B cell (primary cell): ENCODE measurements around the gene THRB. TPM values are rescaled to one million over a fixed set of nuclear protein-coding genes. Genes with fewer than 3 reads are reported as not detected.

Source experiments
- ATAC-seq: fragments of 200-7000 bp; cut with Tn5 transposase; one replicate; pipeline ENCODE4 v1.10.0; 2021; ENCODE audit warnings: low read depth, mild to moderate bottlenecking, moderate number of reproducible peaks, moderate library complexity
- CTCF ChIA-PET: fragments of 350-600 bp; sonication (Branson Sonifier 250); formaldehyde crosslinking; loops from one replicate; lab custom pipeline; 2021; ENCODE audit warnings: antibody characterized with exemption, inconsistent platforms; lab: Charles Lee
- POLR2A ChIA-PET: fragments of 350-600 bp; sonication (Branson Sonifier 250); formaldehyde crosslinking; loops from one replicate; lab custom pipeline; 2021; ENCODE audit warnings: antibody characterized with exemption; lab: Charles Lee
- DNase-seq: peaks from one replicate; pipeline ENCODE4 v3.0.0; 2013
- H2AFZ ChIP-seq: 2 replicates; pipeline ENCODE4 v1.6.1; 2012; ENCODE audit warnings: mild to moderate bottlenecking, low read depth, low read length; ENCODE audit not compliant: insufficient read depth, poor library complexity, severe bottlenecking
- H3K27ac ChIP-seq, 2 donors: 1 replicate in 1 of 2; 2 replicates in 1 of 2; pipeline ENCODE4 v1.5.1; 2012 to 2013; ENCODE audit warnings: low read length in 2 of 2, mild to moderate bottlenecking in 2 of 2, moderate library complexity in 1 of 2
- H3K27me3 ChIP-seq, 4 experiments: fragments of 200-600 bp in 1 of 4; sonication (generic) in 1 of 4; replicated peaks in 1 of 4; 1 replicate in 2 of 4; 2 replicates in 2 of 4; pipeline versions ENCODE4 v1.6.1 to v1.7.0; 2013 to 2016; ENCODE audit warnings: low read length in 3 of 4, mild to moderate bottlenecking in 2 of 4, mixed read lengths in 1 of 4, moderate library complexity in 1 of 4; ENCODE audit not compliant: insufficient read depth in 4 of 4, control insufficient read depth in 3 of 4; ENCODE audit errors: control extremely low read depth in 1 of 4
- H3K36me3 ChIP-seq, 2 experiments: replicated peaks in 1 of 2; 1 replicate in 1 of 2; 2 replicates in 1 of 2; pipeline versions ENCODE4 v1.6.1 to v1.7.1; 2013; ENCODE audit warnings: low read length in 1 of 2; ENCODE audit not compliant: insufficient read depth in 2 of 2, control insufficient read depth in 1 of 2; ENCODE audit errors: control extremely low read depth in 1 of 2, extremely low read depth in 1 of 2
- H3K4me1 ChIP-seq, 2 donors: fragments of 200-600 bp in 1 of 2; sonication (generic) in 1 of 2; 1 replicate in 1 of 2; 2 replicates in 1 of 2; pipeline versions ENCODE4 v1.5.1 to v1.6.1; 2013 to 2017; ENCODE audit warnings: low read length in 2 of 2; ENCODE audit not compliant: control insufficient read depth in 2 of 2, insufficient read depth in 2 of 2
- H3K4me2 ChIP-seq: replicated peaks from 2 replicates; pipeline ENCODE3; 2012; ENCODE audit warnings: mild to moderate bottlenecking, low read depth, low read length; ENCODE audit not compliant: poor library complexity, severe bottlenecking
- H3K4me3 ChIP-seq, 5 experiments: fragments of 200-600 bp in 1 of 5; sonication (generic) in 1 of 5; 1 replicate in 3 of 5; 2 replicates in 2 of 5; pipeline versions ENCODE4 v1.5.1 to v1.7.0; 2011 to 2016; ENCODE audit warnings: low read length in 4 of 5, mild to moderate bottlenecking in 4 of 5, low read depth in 2 of 5, control low read depth in 1 of 5, moderate library complexity in 1 of 5; ENCODE audit not compliant: insufficient read depth in 1 of 5; ENCODE audit errors: control extremely low read depth in 1 of 5, extremely low read depth in 1 of 5
- H3K79me2 ChIP-seq: fragments of 200-600 bp; sonication (generic); one replicate; pipeline ENCODE4 v1.6.0; 2016; ENCODE audit warnings: low read length; ENCODE audit not compliant: control insufficient read depth, insufficient read depth
- H3K9ac ChIP-seq: fragments of 200-600 bp; sonication (generic); 2 replicates; pipeline ENCODE4 v1.6.1; 2017; ENCODE audit warnings: mild to moderate bottlenecking, low read length, moderate library complexity
- H3K9me3 ChIP-seq, 3 donors: one replicate each; pipeline versions ENCODE4 v1.6.1 to v1.7.1; 2013; ENCODE audit warnings: low read length in 2 of 3; ENCODE audit not compliant: control insufficient read depth in 2 of 3, insufficient read depth in 1 of 3; ENCODE audit errors: control extremely low read depth in 1 of 3
- H4K20me1 ChIP-seq: 2 replicates; pipeline ENCODE4 v1.6.0; 2012; ENCODE audit warnings: mild to moderate bottlenecking, low read length; ENCODE audit not compliant: insufficient read depth, control insufficient read depth, poor library complexity, severe bottlenecking
- H3K27ac Mint-ChIP-seq: one replicate; pipeline ENCODE4 v1.8.0; 2021; ENCODE audit warnings: mixed read lengths
- H3K27me3 Mint-ChIP-seq: one replicate; pipeline ENCODE4 v1.8.0; 2021; ENCODE audit warnings: mixed read lengths
- H3K4me1 Mint-ChIP-seq: one replicate; pipeline ENCODE4 v1.8.0; 2021; ENCODE audit warnings: mixed read lengths
- H3K4me3 Mint-ChIP-seq: one replicate; pipeline ENCODE4 v1.8.0; 2021; ENCODE audit warnings: mixed read lengths
- H3K9me3 Mint-ChIP-seq: one replicate; pipeline ENCODE4 v1.8.0; 2022; ENCODE audit warnings: mixed read lengths; ENCODE audit not compliant: insufficient read depth
- CTCF ChIP-seq: fragments of 200-600 bp; IDR thresholded peaks from one replicate; pipeline ENCODE4 v1.8.0; 2022; ENCODE audit warnings: antibody characterized with exemption, mild to moderate bottlenecking
- EZH2 ChIP-seq: IDR thresholded peaks from 2 replicates; pipeline ENCODE4 v1.6.1; 2012; ENCODE audit warnings: borderline replicate concordance, low read depth, mild to moderate bottlenecking, moderate library complexity, low read length; ENCODE audit not compliant: insufficient read depth, poor library complexity, severe bottlenecking
- WGBS: methylation state at CpG from one replicate; pipeline ENCODE4 v1.1.5; 2013; ENCODE audit warnings: missing lambda C conversion rate; ENCODE audit not compliant: insufficient coverage; 5-methylcytosine and 5-hydroxymethylcytosine counted together
- intact Hi-C: fragments of 100-400 bp; cut with micrococcal nuclease; formaldehyde crosslinking; loops from one replicate; pipeline ENCODE4 v1.10.0; 2022
- polyA plus RNA-seq: library from polyadenylated mRNA; depleted of rRNA; stranded (reverse); fragments of >200 nt; gene quantifications from 2 replicates; pipeline ENCODE4 v1.2.3, GENCODE V29; 2012
- total RNA-seq, 2 donors: library from RNA; stranded (reverse); fragments of 120-200 nt in 1 of 2; gene quantifications; 1 replicate in 1 of 2; 2 replicates in 1 of 2; pipeline versions ENCODE4 v1.2.3 to v1.2.4, GENCODE V29; 2013 to 2022

The THRB gene
- total and polyA plus RNA-seq, 2 donors (not counting 1 experiment from before 2014, with no cell fraction given), result 0.86 to 1.8 TPM

- H3K27me3 ChIP-seq, result no peaks in the 10 kb centered on the region
- H2AFZ ChIP-seq, result no peak overlapping the region
- H3K4me2 ChIP-seq, result no peak overlapping the region
- H3K79me2 ChIP-seq, result no peaks in the 10 kb centered on the region
- CTCF ChIA-PET, result no interaction called here
- no peaks in the 10 kb centered on the region for H3K4me1 ChIP-seq
- no peak overlapping the region for H3K27ac Mint-ChIP-seq
- H4K20me1 ChIP-seq, result no peaks in the 10 kb centered on the region
- DNase-seq, result no peak
- no peak overlapping the region for H3K9ac ChIP-seq
- H3K27ac ChIP-seq, result no peak overlapping the region
- H3K36me3 ChIP-seq, result no peaks in the 10 kb centered on the region
- H3K27me3 Mint-ChIP-seq, result no peaks in the 10 kb centered on the region
- no peak for TF ChIP-seq EZH2
- TF ChIP-seq CTCF, result no peak
- no peaks in the 10 kb centered on the region for H3K9me3 Mint-ChIP-seq
- no peak overlapping the region for H3K4me3 Mint-ChIP-seq
- no peak for ATAC-seq
- no peaks in the 10 kb centered on the region for H3K9me3 ChIP-seq
- no peaks in the 10 kb centered on the region for H3K4me1 Mint-ChIP-seq
- H3K4me3 ChIP-seq, result no peak overlapping the region
- POLR2A ChIA-PET, result no interaction called here
- intact Hi-C loops, result no loop called here
Measured at GRCh38 chr3:24310887-24311286, 183.8 kb downstream of the THRB start.

GRCh38 chr3:24306518-24306917 is 188.1 kb downstream of the THRB start:
- H3K4me3 ChIP-seq, result no peak overlapping the region
- no peak overlapping the region for H3K4me2 ChIP-seq
- H3K79me2 ChIP-seq, result no peaks in the 10 kb centered on the region
- no peaks in the 10 kb centered on the region for H4K20me1 ChIP-seq
- no peaks in the 10 kb centered on the region for H3K9me3 ChIP-seq
- ATAC-seq (no peak), DNase-seq (no peak)
- no peak overlapping the region for H3K27ac ChIP-seq
- Mint-ChIP-seq H3K4me1 (no peaks in the 10 kb centered on the region), H3K27ac (no peak overlapping the region), H3K9me3 (no peaks in the 10 kb centered on the region), H3K4me3 (no peak overlapping the region), H3K27me3 (no peaks in the 10 kb centered on the region)
- CTCF ChIA-PET, result no interaction called here
- no peaks in the 10 kb centered on the region for H3K36me3 ChIP-seq
- 83% methylated on average over 1 of the region's 3 CpGs for WGBS
- H3K27me3 ChIP-seq, result no peaks in the 10 kb centered on the region
- H3K4me1 ChIP-seq, result no peaks in the 10 kb centered on the region
- TF ChIP-seq CTCF, result no peak
- TF ChIP-seq EZH2, result no peak
- POLR2A ChIA-PET, result no interaction called here
- no peak overlapping the region for H2AFZ ChIP-seq
- intact Hi-C loops, result no loop called here
- no peak overlapping the region for H3K9ac ChIP-seq
